Measurements from ENCODE around the gene SELENOO. TPM values are rescaled to one million over a fixed set of nuclear protein-coding genes. Genes with fewer than 3 reads are reported as not detected.

SELENOO gene
- total RNA-seq, 1 experiment from 2014 or later = 27.4 TPM

GRCh38 chr22:50185375-50186087 is 15.3 kb upstream of the SELENOO start, which contains the start of gene TRABD:
TSS of gene TRABD (plus strand) at chr22:50185913. CDS start at chr22:50193061, 7,148 bp downstream.
- Histone ChIP-seq H3K79me2 (ENCODE audit: low read depth) (peaks cover 45% of the 10 kb centered on the region), H4K20me1 (ENCODE audit: insufficient read depth) (peaks cover 37% of the 10 kb centered on the region), H3K27me3 (ENCODE audit: insufficient read depth, low read depth) (no peaks in the 10 kb centered on the region), H3K4me1 (replicated peaks; ENCODE audit: insufficient read depth) (peaks cover 37% of the 10 kb centered on the region), H3K4me2 (peak within 1 kb of the TSS; percentile 92), H3K36me3 (ENCODE audit: low read depth) (0 out of 2 replicates have a peak, but pooled peaks cover 9% of the 10 kb centered on the region), H3K4me3 (peak within 1 kb of the TSS; percentile 75), H2AFZ (peak within 1 kb of the TSS; percentile 66), H3F3A (ENCODE audit: insufficient read depth, low read depth) (peaks cover 31% of the 10 kb centered on the region), H3K9me3 (ENCODE audit: insufficient read depth, low read depth) (no peaks in the 10 kb centered on the region), H3K27ac (no peak within 1 kb of the TSS), H3K9me2 (ENCODE audit: insufficient read depth) (no peaks in the 10 kb centered on the region)
- CTCF ChIA-PET = no interaction called here
- POLR2A ChIA-PET (ENCODE audit: unreplicated experiment) = interaction anchor here (0.7 kb wide), 1 partner anchor 27 kb away, joined by 7 read pairs; no protein-coding TSS in a partner anchor
- BruUV-seq (replicated peaks) = no TSS peak
- peak; percentile 71 to 88 for DNase-seq
- intact Hi-C loops (cut with micrococcal nuclease; ENCODE audit: unreplicated experiment) = no loop called here
- TF ChIP-seq CTCF (conservative IDR thresholded peaks at IDR 0.05) (no peak), EZH2 (IDR thresholded peaks at IDR 0.05; ENCODE audit: low read depth) (no peak)

GRCh38 chr22:50186181-50186714 is 14.6 kb upstream of the SELENOO start:
- TF ChIP-seq CTCF (conservative IDR thresholded peaks at IDR 0.05) (no peak), EZH2 (IDR thresholded peaks at IDR 0.05; ENCODE audit: low read depth) (no peak)
- H3K36me3 ChIP-seq (ENCODE audit: low read depth) = 0 out of 2 replicates have a peak, but pooled peaks cover 9% of the 10 kb centered on the region
- H3K79me2 ChIP-seq (ENCODE audit: low read depth) = peaks cover 52% of the 10 kb centered on the region
- peak overlapping the region; percentile 29 for H2AFZ ChIP-seq
- no peak overlapping the region for H3K27ac ChIP-seq
- peaks cover 30% of the 10 kb centered on the region for H3F3A ChIP-seq (ENCODE audit: insufficient read depth, low read depth)
- DNase-seq = no peak
- H3K9me3 ChIP-seq (ENCODE audit: insufficient read depth, low read depth) = no peaks in the 10 kb centered on the region
- H4K20me1 ChIP-seq (ENCODE audit: insufficient read depth) = peaks cover 44% of the 10 kb centered on the region
- peaks cover 44% of the 10 kb centered on the region for H3K4me1 ChIP-seq (replicated peaks; ENCODE audit: insufficient read depth)
- intact Hi-C loops (cut with micrococcal nuclease; ENCODE audit: unreplicated experiment) = no loop called here
- ChIA-PET CTCF (no interaction called here), POLR2A (ENCODE audit: unreplicated experiment) (no interaction called here)
- peak overlapping the region; percentile 92 for H3K4me2 ChIP-seq
- H3K9me2 ChIP-seq (ENCODE audit: insufficient read depth) = no peaks in the 10 kb centered on the region
- H3K27me3 ChIP-seq (ENCODE audit: insufficient read depth, low read depth) = no peaks in the 10 kb centered on the region
- BruUV-seq (replicated peaks) = no TSS peak
- H3K4me3 ChIP-seq = peak overlapping the region; percentile 75

GRCh38 chr22:50186761-50187523 is 13.9 kb upstream of the SELENOO start:
- peak in 1 of 2 experiments; percentile 48 for DNase-seq
- H3K9me2 ChIP-seq (ENCODE audit: insufficient read depth) = no peaks in the 10 kb centered on the region
- POLR2A ChIA-PET (ENCODE audit: unreplicated experiment) = interaction anchor here (0.6 kb wide), 1 partner anchor 29 kb away, joined by 5 read pairs; no protein-coding TSS in a partner anchor
- intact Hi-C loops (cut with micrococcal nuclease; ENCODE audit: unreplicated experiment) = no loop called here
- peaks cover 59% of the 10 kb centered on the region for H3K79me2 ChIP-seq (ENCODE audit: low read depth)
- peaks cover 50% of the 10 kb centered on the region for H4K20me1 ChIP-seq (ENCODE audit: insufficient read depth)
- CTCF ChIA-PET = no interaction called here
- H3K4me2 ChIP-seq = peak overlapping the region; percentile 92
- no TSS peak for BruUV-seq (replicated peaks)
- no peak overlapping the region for H3K27ac ChIP-seq
- H3F3A ChIP-seq (ENCODE audit: insufficient read depth, low read depth) = peaks cover 23% of the 10 kb centered on the region
- peak overlapping the region; percentile 75 for H3K4me3 ChIP-seq
- H2AFZ ChIP-seq = peak overlapping the region; percentile 29
- peaks cover 47% of the 10 kb centered on the region for H3K4me1 ChIP-seq (replicated peaks; ENCODE audit: insufficient read depth)
- TF ChIP-seq EZH2 (IDR thresholded peaks at IDR 0.05; ENCODE audit: low read depth) (no peak), CTCF (conservative IDR thresholded peaks at IDR 0.05) (no peak)
- H3K36me3 ChIP-seq (ENCODE audit: low read depth) = 0 out of 2 replicates have a peak, but pooled peaks cover 9% of the 10 kb centered on the region
- no peaks in the 10 kb centered on the region for H3K9me3 ChIP-seq (ENCODE audit: insufficient read depth, low read depth)
- no peaks in the 10 kb centered on the region for H3K27me3 ChIP-seq (ENCODE audit: insufficient read depth, low read depth)

Data from PC-9 (cell line).